SK-N-SH (cell line): Measurements from ENCODE around the gene TLDC2. TPM values are rescaled to one million over a fixed set of nuclear protein-coding genes. Genes with fewer than 3 reads are reported as not detected.

Source experiments
- CTCF ChIA-PET: fragments of 300-600, 350-600 bp; formaldehyde crosslinking; extraction: SDS; loops from one replicate; lab custom pipeline; 2021; lab: Yijun Ruan, JAX
- POLR2A ChIA-PET: fragments of 350-600 bp; sonication (Branson Sonifier 250); formaldehyde crosslinking; extraction: SDS; loops from one replicate; lab custom pipeline; 2020; ENCODE audit warnings: antibody characterized with exemption, inconsistent platforms; lab: Yijun Ruan, JAX
- DNase-seq: peaks from one replicate; pipeline ENCODE4 v3.0.0; 2012
- H2AFZ ChIP-seq: fragments of 200-600 bp; sonication (generic); 2 replicates; pipeline ENCODE4 v1.8.1; 2016; ENCODE audit warnings: antibody characterized with exemption, mild to moderate bottlenecking, low read depth
- H3F3A ChIP-seq: fragments of 200-600 bp; sonication (generic); replicated peaks from 2 replicates; pipeline ENCODE3; 2016; ENCODE audit warnings: antibody characterized with exemption, mild to moderate bottlenecking; ENCODE audit not compliant: insufficient read depth
- H3K27ac ChIP-seq, 2 experiments: fragments of 200-500 bp in 1 of 2; fragments of 200-600 bp in 1 of 2; sonication (Bioruptor generic) in 1 of 2; sonication (generic), shearing (Covaris generic) in 1 of 2; 2 replicates each; pipeline versions ENCODE4 v1.5.1 to v1.6.1; 2014 to 2016; ENCODE audit warnings: low read depth in 2 of 2, inconsistent platforms in 1 of 2, low read length in 1 of 2, mild to moderate bottlenecking in 1 of 2, mixed read lengths in 1 of 2
- H3K27me3 ChIP-seq: fragments of 200-600 bp; sonication (generic), shearing (Covaris generic); 2 replicates; pipeline ENCODE4 v1.6.1; 2016; ENCODE audit warnings: mixed run types; ENCODE audit not compliant: insufficient read depth
- H3K36me3 ChIP-seq, 2 experiments: fragments of 200-500 bp in 1 of 2; fragments of 200-600 bp in 1 of 2; sonication (Bioruptor generic) in 1 of 2; sonication (generic) in 1 of 2; replicated peaks in 1 of 2; 2 replicates each; pipeline versions ENCODE3 to v1.5.1; 2014 to 2016; ENCODE audit warnings: low read length in 1 of 2, mild to moderate bottlenecking in 1 of 2; ENCODE audit not compliant: insufficient read depth in 2 of 2, control insufficient read depth in 1 of 2
- H3K4me1 ChIP-seq, 2 experiments: fragments of 200-500 bp in 1 of 2; fragments of 200-600 bp in 1 of 2; sonication (Bioruptor generic) in 1 of 2; sonication (generic), shearing (Covaris generic) in 1 of 2; 2 replicates each; pipeline versions ENCODE4 v1.5.1 to v1.6.1; 2014 to 2016; ENCODE audit warnings: low read depth in 1 of 2, low read length in 1 of 2, mixed run types in 1 of 2; ENCODE audit not compliant: insufficient read depth in 2 of 2, control insufficient read depth in 1 of 2
- H3K4me2 ChIP-seq: fragments of 200-600 bp; sonication (generic), shearing (Covaris generic); 2 replicates; pipeline ENCODE4 v1.6.1; 2017; ENCODE audit warnings: mixed run types
- H3K4me3 ChIP-seq, 2 experiments: fragments of 200-500 bp in 1 of 2; fragments of 200-600 bp in 1 of 2; sonication (Bioruptor generic) in 1 of 2; sonication (generic), shearing (Covaris generic) in 1 of 2; 2 replicates each; pipeline versions ENCODE4 v1.5.1 to v1.8.1; 2014 to 2016; ENCODE audit warnings: low read depth in 2 of 2, inconsistent platforms in 1 of 2, low read length in 1 of 2, mild to moderate bottlenecking in 1 of 2, mixed read lengths in 1 of 2, moderate library complexity in 1 of 2
- H3K79me2 ChIP-seq: fragments of 200-600 bp; sonication (generic); 2 replicates; pipeline ENCODE4 v1.8.1; 2017; ENCODE audit warnings: mild to moderate bottlenecking; ENCODE audit not compliant: insufficient read depth
- H3K9ac ChIP-seq: fragments of 200-600 bp; sonication (generic); 2 replicates; pipeline ENCODE4 v1.6.1; 2017; ENCODE audit warnings: mixed run types
- H3K9me2 ChIP-seq: fragments of 200-600 bp; sonication (generic); 2 replicates; pipeline ENCODE4 v1.6.1; 2017; ENCODE audit warnings: mixed run types
- H3K9me3 ChIP-seq: fragments of 200-600 bp; sonication (generic); 2 replicates; pipeline ENCODE4 v1.6.1; 2017; ENCODE audit warnings: mixed run types, mild to moderate bottlenecking, moderate library complexity
- H4K20me1 ChIP-seq: fragments of 200-600 bp; sonication (generic); 2 replicates; pipeline ENCODE4 v1.6.1; 2017; ENCODE audit warnings: mild to moderate bottlenecking, mixed run types; ENCODE audit not compliant: insufficient read depth
- CHD2 ChIP-seq: fragments of 150-350 bp; IDR thresholded peaks from 2 replicates; pipeline ENCODE4 v1.6.1; 2018; ENCODE audit warnings: low read length; ENCODE audit not compliant: partially characterized antibody
- EP300 ChIP-seq, 2 experiments: IDR thresholded peaks; 2 replicates each; pipeline versions ENCODE4 v1.4.0 to v1.6.1; 2012; ENCODE audit warnings: borderline replicate concordance in 1 of 2, low read depth in 1 of 2, low read length in 1 of 2
- EZH2phosphoT487 ChIP-seq: fragments of 200-600 bp; sonication (generic); IDR thresholded peaks from 2 replicates; pipeline ENCODE4 v1.6.1; 2017; ENCODE audit warnings: low read depth, mixed run types, mild to moderate bottlenecking, antibody characterized with exemption, moderate library complexity, borderline replicate concordance
- FOSL2 ChIP-seq: IDR thresholded peaks from 2 replicates; pipeline ENCODE4 v1.4.0; 2012; ENCODE audit warnings: low read depth, mild to moderate bottlenecking, moderate library complexity, borderline replicate concordance
- GABPA ChIP-seq: IDR thresholded peaks from 2 replicates; pipeline ENCODE4 v1.4.0; 2012; ENCODE audit warnings: low read depth, mild to moderate bottlenecking
- GATA2 ChIP-seq: sonication (generic); formaldehyde crosslinking; IDR thresholded peaks from 2 replicates; pipeline ENCODE4 v1.5.0; 2020; ENCODE audit warnings: mild to moderate bottlenecking, missing genetic modification reagents
- JUND ChIP-seq: IDR thresholded peaks from 2 replicates; pipeline ENCODE4 v1.4.0; 2012
- MEF2A ChIP-seq: IDR thresholded peaks from 2 replicates; pipeline ENCODE4 v1.4.0; 2012; ENCODE audit warnings: low read depth, borderline replicate concordance
- MXI1 ChIP-seq: IDR thresholded peaks from 2 replicates; pipeline ENCODE4 v1.6.1; 2012; ENCODE audit warnings: mild to moderate bottlenecking, low read depth, low read length, improper control_type of control experiment
- NRF1 ChIP-seq: IDR thresholded peaks from 2 replicates; pipeline ENCODE4 v1.6.1; 2012; ENCODE audit warnings: low read depth, mild to moderate bottlenecking, low read length
- PBX3 ChIP-seq: IDR thresholded peaks from 2 replicates; pipeline ENCODE4; 2012
- POLR2AphosphoS5 ChIP-seq: IDR thresholded peaks from 2 replicates; pipeline ENCODE4 v1.6.1; 2012; ENCODE audit warnings: low read depth, low read length
- RAD21 ChIP-seq: IDR thresholded peaks from 2 replicates; pipeline ENCODE4 v1.6.1; 2012; ENCODE audit warnings: mild to moderate bottlenecking, low read length
- RCOR1 ChIP-seq: fragments of 150-350 bp; IDR thresholded peaks from 2 replicates; pipeline ENCODE4 v1.6.1; 2017; ENCODE audit warnings: antibody characterized with exemption, low read length
- SIN3A ChIP-seq: IDR thresholded peaks from 2 replicates; pipeline ENCODE4 v1.6.1; 2012; ENCODE audit warnings: low read depth, mild to moderate bottlenecking, low read length, moderate library complexity, borderline replicate concordance
- SMC3 ChIP-seq: IDR thresholded peaks from 2 replicates; pipeline ENCODE4 v1.6.1; 2012; ENCODE audit warnings: low read depth, low read length, improper control_type of control experiment
- USF1 ChIP-seq: IDR thresholded peaks from 2 replicates; pipeline ENCODE4 v1.4.0; 2012; ENCODE audit warnings: low read depth, borderline replicate concordance
- USF2 ChIP-seq: fragments of 150-350 bp; IDR thresholded peaks from 2 replicates; pipeline ENCODE4 v1.6.1; 2017; ENCODE audit warnings: antibody characterized with exemption, low read length, low read depth, borderline replicate concordance
- ZBTB33 ChIP-seq: IDR thresholded peaks from 2 replicates; pipeline ENCODE4 v1.4.0; 2012; ENCODE audit warnings: low read depth, borderline replicate concordance
- WGBS: methylation state at CpG from one replicate; pipeline ENCODE4 v1.1.6; 2017; ENCODE audit warnings: low lambda C conversion rate; 5-methylcytosine and 5-hydroxymethylcytosine counted together
- polyA plus RNA-seq, 3 experiments: library from polyadenylated mRNA; depleted of rRNA; stranded (reverse); fragments of >200 nt; gene quantifications; 2 replicates each; pipeline ENCODE4 v1.2.3, GENCODE V29; 2012

TLDC2 gene
- polyA plus RNA-seq, 1 of the 3 experiments (the other 2 are of a cell fraction) = 0.02 TPM

- H4K20me1 ChIP-seq = no peaks in the 10 kb centered on the region
- no peaks in the 10 kb centered on the region for H3K36me3 ChIP-seq
- CTCF ChIA-PET = interaction anchor here (0.7 to 1.1 kb wide), 3 partner anchors 16 to 181 kb away, joined by 3 to 5 read pairs (median 3); no protein-coding TSS in a partner anchor
- no peaks in the 10 kb centered on the region for H3F3A ChIP-seq
- H3K4me3 ChIP-seq = no peak overlapping the region
- H3K9ac ChIP-seq = no peak overlapping the region
- no peak overlapping the region for H3K4me2 ChIP-seq
- no peak for TF ChIP-seq MEF2A
- TF ChIP-seq POLR2AphosphoS5 = no peak
- TF ChIP-seq EP300 (IDR thresholded peaks at IDR 0.05; ENCODE audit: borderline replicate concordance in 1 of 2, low read depth in 1 of 2, low read length in 1 of 2) = no peak
- TF ChIP-seq NRF1 = no peak
- no peak for TF ChIP-seq GABPA
- no peak for TF ChIP-seq FOSL2
- no peak for TF ChIP-seq ZBTB33
- TF ChIP-seq USF2 = no peak
- no peak for TF ChIP-seq USF1
- TF ChIP-seq JUND = no peak
- TF ChIP-seq PBX3 = no peak
- TF ChIP-seq CHD2 = no peak
- no peak for TF ChIP-seq SIN3A
- TF ChIP-seq SMC3 = no peak
- TF ChIP-seq MXI1 = no peak
- no peak for TF ChIP-seq GATA2 (CRISPR knock-in tag)
- TF ChIP-seq RAD21 = no peak
- TF ChIP-seq RCOR1 = no peak
- no peak for TF ChIP-seq EZH2phosphoT487
- H3K9me2 ChIP-seq = no peaks in the 10 kb centered on the region
- H3K9me3 ChIP-seq = no peaks in the 10 kb centered on the region
- H3K79me2 ChIP-seq = no peaks in the 10 kb centered on the region
- H3K27me3 ChIP-seq = no peaks in the 10 kb centered on the region
- DNase-seq = no peak
- WGBS = 75% methylated on average over 10 of the region's 11 CpGs
- H2AFZ ChIP-seq = no peak overlapping the region
- POLR2A ChIA-PET = no interaction called here
- H3K4me1 ChIP-seq = no peaks in the 10 kb centered on the region
- H3K27ac ChIP-seq = no peak overlapping the region
These were observed 4.9 kb downstream of the TLDC2 start for GRCh38 chr20:36880741-36881250.
